ENCODE results near the gene SLC29A3.

SLC29A3 gene

DNA sequence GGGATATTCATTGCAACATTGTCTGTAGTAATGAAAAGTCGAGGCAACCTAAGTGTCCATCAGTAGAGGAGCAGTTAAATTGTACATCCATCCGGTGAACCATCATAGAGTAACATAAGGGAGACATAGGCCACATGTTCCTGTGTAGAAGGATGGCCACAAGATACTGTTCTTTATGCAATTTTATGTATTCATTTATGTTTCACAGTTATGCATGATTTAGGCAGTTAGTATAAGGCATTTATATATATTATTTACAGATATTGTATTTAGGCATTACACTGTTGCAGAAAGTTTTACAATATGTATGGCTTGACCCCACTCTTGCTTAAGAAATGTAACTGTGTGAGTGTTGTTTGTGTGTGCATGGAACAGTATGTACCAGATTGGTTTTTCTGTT lies 41.7 kb downstream of the SLC29A3 start:
- in situ Hi-C loops (cut with MboI; ENCODE audit: low sequenced_read_pairs): no loop called here

DNA sequence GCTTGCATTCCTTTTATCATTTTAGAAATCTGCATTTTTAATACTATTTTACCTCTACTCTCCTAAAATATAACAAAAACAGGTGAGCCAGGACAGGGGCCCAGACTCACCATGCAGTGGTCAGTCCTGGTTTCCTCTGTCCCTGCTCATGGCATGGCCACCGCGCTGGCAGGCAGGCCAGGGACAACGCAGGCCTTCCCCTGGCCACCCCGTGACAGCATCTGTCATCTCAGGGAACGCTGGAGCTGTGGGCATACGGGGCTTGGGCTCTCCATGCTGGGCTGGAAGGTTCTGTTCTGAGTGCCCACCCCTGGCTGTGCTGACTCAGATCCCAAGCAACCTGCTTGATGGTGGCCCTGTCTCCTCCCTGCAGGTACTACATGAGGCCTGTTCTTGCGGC lies 42.5 kb downstream of the SLC29A3 start:
- in situ Hi-C loops (cut with MboI; ENCODE audit: low sequenced_read_pairs): no loop called here

DNA sequence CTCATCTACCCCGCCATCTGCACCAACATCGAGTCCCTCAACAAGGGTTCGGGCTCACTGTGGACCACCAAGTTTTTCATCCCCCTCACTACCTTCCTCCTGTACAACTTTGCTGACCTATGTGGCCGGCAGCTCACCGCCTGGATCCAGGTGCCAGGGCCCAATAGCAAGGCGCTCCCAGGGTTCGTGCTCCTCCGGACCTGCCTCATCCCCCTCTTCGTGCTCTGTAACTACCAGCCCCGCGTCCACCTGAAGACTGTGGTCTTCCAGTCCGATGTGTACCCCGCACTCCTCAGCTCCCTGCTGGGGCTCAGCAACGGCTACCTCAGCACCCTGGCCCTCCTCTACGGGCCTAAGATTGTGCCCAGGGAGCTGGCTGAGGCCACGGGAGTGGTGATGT lies 43.1 kb downstream of the SLC29A3 start:
- in situ Hi-C loops (cut with MboI; ENCODE audit: low sequenced_read_pairs): no loop called here

DNA sequence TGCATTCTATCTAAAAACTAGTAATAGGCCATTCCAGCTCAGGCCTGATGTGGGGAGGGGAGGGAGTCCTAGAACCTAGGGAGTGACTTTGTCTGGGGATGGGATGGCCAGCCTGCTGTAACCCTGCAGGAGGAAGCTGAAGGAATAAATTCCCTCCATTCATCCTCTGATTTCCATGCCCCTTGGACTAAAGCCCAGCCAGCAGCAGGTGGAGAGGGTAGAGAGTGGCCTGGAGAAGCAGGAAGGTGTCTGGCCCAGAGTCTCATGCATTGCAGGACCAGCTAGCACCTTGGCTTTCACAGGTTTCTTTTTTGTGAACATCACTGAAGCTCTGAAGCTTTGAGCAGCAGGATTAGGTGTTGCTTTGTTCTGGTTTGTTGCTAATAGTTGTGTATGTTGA lies 44.9 kb downstream of the SLC29A3 start:
- in situ Hi-C loops (cut with MboI; ENCODE audit: low sequenced_read_pairs): no loop called here

DNA sequence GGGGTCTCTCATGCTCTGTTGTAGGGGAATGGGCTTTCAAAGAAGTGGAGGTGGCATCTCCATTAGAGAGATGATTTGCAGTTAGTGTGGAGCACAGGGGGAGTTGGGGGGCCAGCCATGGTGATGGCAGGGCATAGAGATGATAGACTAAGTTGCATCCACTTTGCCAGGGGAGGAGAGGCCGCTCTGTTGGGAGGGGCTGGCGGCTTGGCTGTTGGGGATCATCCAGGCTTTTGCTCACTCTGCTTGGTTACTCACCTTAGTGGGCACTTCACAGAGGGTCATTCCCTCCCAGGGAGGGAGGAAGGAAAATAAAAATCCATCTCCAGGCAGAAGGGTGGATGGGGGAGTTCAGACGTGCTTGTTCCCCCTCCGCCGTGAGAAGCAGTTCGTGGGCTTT lies 46.3 kb downstream of the SLC29A3 start:
- in situ Hi-C loops (cut with MboI; ENCODE audit: low sequenced_read_pairs): no loop called here

DNA sequence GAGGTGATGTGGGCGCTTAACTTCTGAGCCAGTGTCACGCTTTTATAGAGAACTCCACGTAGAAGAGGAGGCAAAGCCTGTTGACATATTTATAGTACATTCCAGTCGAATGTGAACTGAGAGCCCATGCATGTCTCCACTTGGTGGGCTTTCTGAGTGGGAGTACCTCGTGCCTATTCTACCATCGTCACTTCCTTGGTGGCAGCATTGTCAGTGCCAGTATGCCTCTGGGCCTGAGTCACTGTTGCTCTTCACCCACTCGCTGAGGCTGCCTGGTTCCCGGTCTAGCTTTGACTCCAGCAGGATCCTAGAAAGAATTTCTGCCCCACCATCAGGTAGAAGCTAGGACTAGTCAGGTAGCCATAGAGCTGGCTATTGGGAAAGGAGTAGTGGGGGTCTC lies 47.6 kb downstream of the SLC29A3 start:
- in situ Hi-C loops (cut with MboI; ENCODE audit: low sequenced_read_pairs): no loop called here

DNA sequence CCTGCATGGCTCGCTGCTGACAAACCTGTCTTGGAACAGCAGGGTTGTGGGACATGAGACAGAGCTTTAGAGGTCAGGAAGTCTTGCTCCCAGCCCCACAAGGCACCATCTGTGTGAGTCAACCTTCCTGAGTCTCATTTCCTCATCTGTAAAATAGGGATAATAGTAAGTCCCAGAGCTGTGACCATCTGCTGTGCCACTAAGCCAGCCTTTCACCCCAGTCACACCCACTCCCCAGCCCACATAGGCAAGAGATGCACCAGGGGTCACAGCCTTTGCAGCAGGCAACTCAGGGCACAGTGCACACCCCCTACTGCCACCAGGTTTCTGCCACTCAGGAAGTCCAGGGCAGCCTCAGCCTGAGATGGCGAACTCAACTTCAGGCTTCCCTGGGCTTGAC lies 48.2 kb downstream of the SLC29A3 start:
- in situ Hi-C loops (cut with MboI; ENCODE audit: low sequenced_read_pairs): no loop called here

DNA sequence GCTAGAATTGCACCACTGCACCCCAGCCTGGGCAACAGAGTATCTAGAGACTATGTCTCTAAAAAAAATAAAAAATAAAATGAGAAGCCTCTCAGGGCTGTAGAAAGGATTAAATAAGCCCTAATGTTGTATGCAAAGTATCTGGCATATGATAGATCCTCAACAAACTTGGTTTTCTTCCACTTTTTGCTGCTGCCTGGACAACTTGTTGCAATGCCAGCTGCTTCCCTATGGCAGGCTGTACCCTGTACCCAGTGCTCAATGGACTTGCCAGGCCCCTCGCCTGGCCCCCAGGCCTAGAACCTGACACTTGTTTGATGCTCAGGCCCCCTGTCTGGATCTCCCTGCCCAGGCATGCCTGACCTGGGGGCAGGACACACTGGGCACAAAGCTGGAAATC lies 49.1 kb downstream of the SLC29A3 start:
- in situ Hi-C loops (cut with MboI; ENCODE audit: low sequenced_read_pairs): no loop called here

DNA sequence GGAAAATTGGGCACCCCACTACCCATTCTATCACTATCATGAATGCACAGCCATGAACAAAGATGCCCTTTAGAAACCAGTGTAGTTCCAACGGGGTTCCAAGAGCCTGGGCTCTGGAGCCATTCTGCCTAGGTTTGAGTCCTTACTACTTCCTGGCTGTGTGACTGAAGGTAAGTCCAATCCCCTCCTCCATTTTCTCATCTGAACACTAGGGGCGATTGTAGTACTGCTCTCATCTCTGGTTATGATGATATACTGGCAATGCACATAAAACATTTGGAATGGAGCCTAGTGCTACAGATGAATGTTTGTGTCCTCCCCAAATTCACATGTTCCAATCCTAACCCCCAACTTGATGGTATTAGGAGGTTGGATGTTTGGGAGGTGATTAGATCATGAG lies 49.6 kb downstream of the SLC29A3 start:
- in situ Hi-C loops (cut with MboI; ENCODE audit: low sequenced_read_pairs): no loop called here

DNA sequence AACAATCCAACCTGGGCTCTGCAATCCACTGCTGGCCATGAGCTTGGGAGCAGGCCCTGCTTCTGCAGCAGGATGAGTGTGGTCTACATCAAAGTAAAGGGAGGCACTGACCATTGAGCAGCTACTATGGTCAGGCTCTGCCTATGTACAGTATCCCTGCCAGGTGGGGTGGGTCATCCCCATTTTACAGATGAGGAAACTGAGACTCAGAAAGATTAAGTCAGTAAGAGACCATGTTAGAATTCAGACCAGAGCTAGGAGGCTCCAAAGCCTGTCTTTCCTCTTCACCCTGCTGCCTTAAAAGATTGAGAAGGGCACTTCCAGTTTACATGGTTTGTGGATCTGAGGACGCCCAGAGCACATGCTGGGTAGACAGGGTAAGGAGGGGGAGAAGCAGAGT lies 50.5 kb downstream of the SLC29A3 start:
- in situ Hi-C loops (cut with MboI; ENCODE audit: low sequenced_read_pairs): loop anchor here (10.0 kb wide), 1 partner anchor 45 kb away; no protein-coding TSS in a partner anchor

DNA sequence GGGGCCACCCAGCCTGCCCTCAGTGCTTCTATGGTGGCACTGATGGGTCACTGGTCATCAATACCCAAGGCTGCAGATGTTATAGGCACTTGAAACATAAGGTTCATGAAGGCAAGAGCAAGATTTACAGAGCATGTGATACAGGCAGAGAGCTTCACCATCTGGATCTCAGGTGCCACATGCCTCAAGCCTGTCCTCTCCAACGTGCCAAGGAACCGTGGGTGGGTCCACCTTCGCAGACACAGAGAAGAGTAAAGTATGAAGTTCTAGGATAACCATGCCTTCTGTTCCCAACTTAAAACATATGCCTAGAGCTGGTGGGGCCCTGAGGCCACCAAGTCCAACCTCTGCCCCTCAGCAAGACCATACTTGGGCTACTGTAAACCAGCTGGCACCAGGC lies 51.0 kb downstream of the SLC29A3 start:
- in situ Hi-C loops (cut with MboI; ENCODE audit: low sequenced_read_pairs): loop anchor here (10.0 kb wide), 1 partner anchor 45 kb away; no protein-coding TSS in a partner anchor

DNA sequence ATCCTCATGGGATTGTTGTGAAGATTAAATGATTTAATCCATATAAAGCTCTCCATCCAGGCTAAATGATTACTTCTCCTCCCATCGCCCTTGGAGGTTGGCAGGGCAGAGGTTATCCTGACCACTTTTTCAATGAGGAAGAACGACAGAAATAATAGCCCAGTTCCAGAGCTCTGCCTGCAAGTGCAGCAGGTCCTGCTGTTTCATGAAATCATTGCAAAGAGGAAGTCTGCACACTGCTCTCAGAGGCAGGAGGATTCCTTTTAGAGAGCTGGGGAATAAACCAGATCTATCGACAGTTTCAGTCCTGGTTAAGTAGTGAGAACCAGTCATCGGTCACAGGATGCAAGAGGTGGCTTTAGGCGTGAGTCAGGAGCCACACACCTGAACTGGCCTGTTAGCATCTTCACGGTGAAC lies 52.7 kb downstream of the SLC29A3 start:
- in situ Hi-C loops (cut with MboI; ENCODE audit: low sequenced_read_pairs): loop anchor here (10.0 kb wide), 1 partner anchor 47 kb away; no protein-coding TSS in a partner anchor

DNA sequence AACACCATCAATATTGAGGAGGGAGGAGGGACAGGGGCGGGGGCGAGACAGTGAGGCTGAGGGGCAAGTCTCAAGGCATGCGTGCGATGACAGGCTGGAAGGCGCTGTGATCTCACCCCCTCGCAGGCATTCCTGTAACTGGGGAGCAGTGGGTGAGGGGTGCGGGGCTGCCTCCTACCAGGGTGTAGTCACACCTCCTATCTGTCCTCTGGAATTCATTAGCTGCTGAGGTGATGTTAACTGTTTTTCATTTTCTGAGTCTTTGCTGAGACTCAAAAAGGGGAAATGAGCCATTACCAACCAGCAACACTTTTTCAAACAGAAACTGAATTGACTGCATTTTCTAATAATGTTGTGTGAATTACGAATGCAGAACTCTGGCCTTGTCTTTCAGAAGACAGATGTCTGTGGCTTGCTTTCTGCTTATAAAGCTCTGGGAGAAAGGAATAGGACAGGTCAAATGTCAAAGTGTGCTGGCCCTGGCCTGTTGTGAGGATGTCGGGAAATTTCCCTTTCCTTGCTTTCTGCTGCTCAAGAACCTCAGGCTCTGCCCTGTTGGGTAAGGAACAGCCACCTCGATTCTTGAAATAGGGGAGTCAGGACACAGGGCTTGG lies 53.9 kb downstream of the SLC29A3 start:
- in situ Hi-C loops (cut with MboI; ENCODE audit: low sequenced_read_pairs): loop anchor here (10.0 kb wide), 1 partner anchor 48 kb away; no protein-coding TSS in a partner anchor

DNA sequence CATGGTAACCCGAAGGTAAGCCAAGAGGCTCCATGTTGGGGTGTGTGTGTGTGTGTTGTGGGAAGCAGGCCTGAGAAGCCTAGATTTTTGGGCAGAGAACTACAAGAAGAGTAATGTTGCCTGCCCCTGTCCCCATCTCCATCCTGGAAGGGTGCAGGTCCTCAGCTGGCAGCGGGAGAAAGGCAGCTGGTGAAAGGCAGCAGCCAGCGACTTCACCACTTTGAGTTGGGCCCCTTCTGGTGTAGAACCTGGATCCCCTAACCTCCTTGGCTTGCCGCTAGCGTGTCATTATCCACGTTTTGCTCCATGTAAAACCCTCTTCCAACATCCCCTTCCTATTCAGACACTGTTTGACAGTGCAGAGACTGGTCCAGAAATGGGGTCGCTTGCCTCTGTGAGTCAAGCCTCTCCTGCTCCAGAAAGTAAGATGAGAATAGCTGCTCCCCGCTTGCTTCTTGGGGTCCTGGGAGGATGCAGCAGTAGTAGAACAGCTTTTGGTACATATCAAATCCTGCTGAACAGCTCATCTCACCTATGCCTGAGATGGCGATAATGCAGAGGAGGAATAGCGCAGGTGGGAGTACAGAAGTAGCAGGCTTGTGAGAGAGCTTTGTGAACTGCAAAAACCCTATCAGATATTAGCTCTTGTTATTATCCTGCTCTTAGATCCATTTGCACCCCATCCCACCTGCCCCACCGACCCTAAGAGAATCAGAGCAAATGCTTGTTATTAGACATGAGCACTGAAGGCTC lies 55.6 kb downstream of the SLC29A3 start:
- in situ Hi-C loops (cut with MboI; ENCODE audit: low sequenced_read_pairs): loop anchor here (10.0 kb wide), 1 partner anchor 50 kb away; no protein-coding TSS in a partner anchor

DNA sequence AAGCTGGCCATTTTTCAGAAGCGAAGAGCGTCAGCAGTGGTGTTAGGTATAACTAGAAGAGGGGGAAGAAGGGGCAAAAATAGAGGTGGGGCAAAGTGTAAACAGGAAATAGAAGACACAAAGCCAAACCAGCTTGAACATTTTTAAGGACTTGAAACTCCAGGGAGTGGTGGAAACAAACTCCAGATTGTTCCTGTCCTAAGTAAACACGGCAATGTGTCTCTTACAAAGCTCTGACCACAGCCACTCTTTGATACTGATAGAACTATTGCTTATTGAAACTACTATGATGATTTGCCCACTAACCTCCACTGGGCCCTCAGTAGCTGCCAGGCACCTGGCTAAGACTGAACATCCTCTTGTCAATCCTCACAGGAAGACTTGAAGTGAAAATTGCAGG lies 56.9 kb downstream of the SLC29A3 start:
- in situ Hi-C loops (cut with MboI; ENCODE audit: low sequenced_read_pairs): loop anchor here (10.0 kb wide), 1 partner anchor 51 kb away; no protein-coding TSS in a partner anchor

DNA sequence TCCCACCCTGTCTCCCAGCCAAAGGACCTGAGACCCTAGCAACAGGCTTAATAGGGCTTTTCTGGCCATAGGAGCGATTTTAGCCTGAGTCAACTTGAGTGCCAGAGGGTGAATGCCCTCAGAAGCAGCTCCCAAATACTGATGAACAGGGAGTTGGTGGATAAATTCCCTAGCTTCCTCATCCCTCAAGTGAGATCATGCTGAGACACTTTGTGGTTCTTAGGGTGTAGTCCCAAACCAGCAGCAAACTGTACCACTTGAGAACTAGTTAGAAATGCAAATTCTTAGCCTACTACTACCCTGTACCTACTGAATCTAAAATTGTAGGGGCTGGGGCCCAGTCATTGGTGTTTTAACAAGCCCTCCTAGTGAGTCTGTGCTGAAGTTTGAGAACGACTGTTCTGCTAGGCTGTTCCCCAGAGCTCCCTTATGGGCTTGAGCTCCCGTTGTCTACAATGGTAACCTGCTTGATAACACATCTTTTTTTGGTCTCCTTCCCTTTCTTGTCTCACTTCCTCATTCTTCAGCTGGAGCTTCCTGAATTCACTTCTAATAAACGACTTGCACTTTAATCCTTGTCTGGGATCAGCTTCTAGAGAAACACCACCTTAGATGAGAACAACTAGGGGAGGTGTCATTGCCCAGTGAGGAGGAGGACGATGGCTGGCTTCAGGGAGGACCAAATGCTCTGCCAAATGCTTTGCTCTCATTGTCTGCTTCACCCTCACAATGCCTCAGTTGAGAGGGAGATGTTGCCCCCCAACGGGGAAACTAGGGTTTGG lies 59.5 kb downstream of the SLC29A3 start:
- in situ Hi-C loops (cut with MboI; ENCODE audit: low sequenced_read_pairs): loop anchor here (10.0 kb wide), 1 partner anchor 54 kb away; no protein-coding TSS in a partner anchor

DNA sequence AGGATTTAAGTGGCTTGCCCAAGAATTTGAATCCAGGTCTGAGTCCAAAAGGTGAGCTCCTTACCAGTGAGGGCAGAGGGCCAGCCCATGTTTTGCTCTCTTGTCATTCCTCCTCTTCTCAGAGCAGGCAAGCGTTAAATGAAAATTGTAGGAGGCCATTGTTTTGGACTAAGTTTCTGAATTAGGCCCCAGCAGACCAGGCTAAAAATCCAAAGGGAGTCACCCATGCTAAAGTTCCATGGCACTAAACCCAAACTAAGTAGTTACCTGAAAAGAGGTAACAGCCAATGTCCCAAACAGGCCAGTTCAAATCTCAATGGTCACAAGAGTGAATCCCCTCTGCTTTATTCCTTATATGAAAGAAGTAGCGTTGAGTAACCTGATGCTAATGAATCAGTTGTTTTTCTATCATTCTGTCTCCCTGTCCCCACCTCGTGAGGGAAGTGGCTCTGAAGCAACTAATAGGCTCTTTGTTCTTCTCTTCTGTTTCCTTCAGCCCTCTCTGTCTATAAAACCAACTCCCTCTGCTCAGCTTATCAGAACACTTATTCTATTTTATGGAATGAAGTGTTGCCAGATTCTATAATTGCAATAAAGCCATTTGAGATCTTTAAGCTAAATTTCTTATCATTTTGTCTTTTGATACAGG lies 60.2 kb downstream of the SLC29A3 start:
- in situ Hi-C loops (cut with MboI; ENCODE audit: low sequenced_read_pairs): loop anchor here (10.0 kb wide), 1 partner anchor 54 kb away; no protein-coding TSS in a partner anchor

DNA sequence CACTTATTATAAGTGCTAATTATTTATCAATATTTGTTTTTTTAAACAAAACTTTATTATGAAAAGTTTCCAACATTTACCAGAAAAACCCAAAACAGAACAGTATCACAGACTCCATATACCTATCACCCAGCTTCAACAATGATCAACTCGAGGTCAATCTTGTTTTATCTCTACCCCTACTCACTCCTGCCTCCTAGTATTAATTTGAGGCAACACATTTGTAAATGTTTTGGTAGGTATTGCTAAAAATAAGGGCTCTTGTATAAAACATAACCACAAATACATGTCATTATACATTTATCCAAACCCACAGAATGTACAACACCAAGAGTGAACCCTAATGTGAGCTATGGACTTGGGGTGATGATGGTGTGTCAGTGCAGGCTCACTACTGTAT lies 61.8 kb downstream of the SLC29A3 start:
- in situ Hi-C loops (cut with MboI; ENCODE audit: low sequenced_read_pairs): no loop called here

DNA sequence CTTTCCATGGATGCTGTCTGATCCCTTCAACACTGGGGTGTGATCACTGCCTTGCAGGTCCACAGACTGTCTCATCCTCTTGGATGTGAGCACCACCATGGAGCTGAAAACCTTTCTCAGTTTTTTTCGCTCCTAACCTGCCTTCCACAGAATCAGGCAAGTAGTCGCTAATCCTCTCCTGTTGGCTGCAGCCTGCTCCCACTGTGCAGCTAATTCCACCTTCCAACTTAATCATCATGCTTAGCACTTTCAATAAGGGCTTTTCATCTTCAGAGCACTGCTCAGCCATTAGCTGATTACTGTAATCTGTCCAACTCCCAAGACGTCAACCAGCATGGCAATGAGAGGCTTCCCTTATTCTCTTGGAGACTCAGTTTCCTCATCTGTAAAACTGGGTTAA lies 62.6 kb downstream of the SLC29A3 start:
- in situ Hi-C loops (cut with MboI; ENCODE audit: low sequenced_read_pairs): no loop called here

DNA sequence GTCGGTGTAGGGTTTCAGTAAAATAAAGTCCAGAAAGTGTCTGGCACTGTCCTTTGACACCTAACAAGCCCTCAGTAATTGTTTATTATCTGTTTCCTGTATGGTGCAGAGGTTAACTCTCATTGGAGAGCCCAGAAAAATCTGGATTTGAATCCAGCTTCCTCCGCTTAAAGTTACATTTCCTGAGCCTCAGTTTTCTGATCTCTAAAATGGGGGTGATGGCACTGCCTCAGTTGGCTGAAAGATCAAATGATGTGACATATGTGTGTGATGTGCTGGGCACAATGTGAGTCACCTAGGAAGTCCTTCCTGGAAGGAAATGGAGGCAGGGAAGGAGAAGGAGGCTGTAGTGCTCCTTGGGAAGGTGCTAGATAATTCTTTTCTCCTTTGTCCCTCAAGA lies 63.0 kb downstream of the SLC29A3 start:
- in situ Hi-C loops (cut with MboI; ENCODE audit: low sequenced_read_pairs): no loop called here

DNA sequence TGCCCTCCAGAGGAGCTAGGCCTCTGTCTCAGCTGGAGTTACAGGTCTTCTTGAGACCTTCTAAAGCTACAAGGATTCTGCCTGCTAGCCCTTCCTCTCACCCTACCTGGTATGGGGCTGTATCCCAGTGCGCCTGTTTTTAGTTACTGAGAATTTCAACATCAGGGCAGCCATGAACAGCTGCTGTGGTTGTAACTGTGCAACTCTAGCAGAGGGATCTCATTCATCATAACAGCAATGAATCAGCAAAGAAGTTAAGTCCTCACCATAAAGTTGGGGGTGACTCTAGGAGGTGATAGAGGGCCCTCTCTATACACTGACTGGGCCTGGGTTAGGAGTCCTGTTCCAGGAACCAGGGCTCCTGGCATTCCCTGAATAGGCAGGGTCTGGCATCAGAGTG lies 63.7 kb downstream of the SLC29A3 start:
- in situ Hi-C loops (cut with MboI; ENCODE audit: low sequenced_read_pairs): no loop called here

All from HL-60/S4 treated with phorbol 12-myristate 13-acetate at 8.2 ng/mL for 4 days and 3 days (cell line).